Measurements from ENCODE around the gene RXRA. TPM values are rescaled to one million over a fixed set of nuclear protein-coding genes. Genes with fewer than 3 reads are reported as not detected.

The RXRA gene
- polyA plus RNA-seq, 4 donors = 30.8 to 83.5 (median 41.5) TPM

DNA sequence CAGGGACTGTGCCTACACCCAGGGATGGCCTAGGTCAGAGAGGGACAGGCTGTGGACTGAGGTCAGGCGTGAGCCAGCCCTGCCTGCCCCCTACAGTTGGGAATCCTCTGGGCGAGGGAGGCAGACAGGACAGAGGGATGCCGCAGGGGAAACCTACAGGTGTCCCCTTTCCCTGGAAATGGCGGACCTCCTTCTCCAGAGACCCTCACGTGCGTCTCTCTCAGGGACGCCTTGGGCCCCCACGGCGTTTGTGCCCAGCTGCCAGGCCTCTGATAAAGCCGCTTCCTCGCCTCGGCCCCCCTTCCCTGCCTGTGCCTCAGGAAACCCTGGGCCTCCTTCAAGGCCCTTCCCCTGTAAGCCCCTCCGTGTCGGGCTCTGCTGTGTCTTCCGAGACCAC lies 129.3 kb downstream of the RXRA start:
- no peak for DNase-seq
- 68 to 69% (median 69%) methylated on average over 15 of the region's 15 CpGs for WGBS, 3 donors
- no peak for FAIRE-seq
- Histone ChIP-seq H3K4me3 (ENCODE audit: low read depth in 1 of 3, low read length in 3 of 3) (peak overlapping the region in 1 of 3 donors; percentile 3), H3K4me1 (ENCODE audit: control insufficient read depth in 3 of 3, insufficient read depth in 2 of 3, low read depth in 1 of 3, low read length in 2 of 3) (peaks cover 0 to 21% (median 5%) of the 10 kb centered on the region in 3 donors), H3K9me3 (ENCODE audit: control insufficient read depth in 2 of 2, insufficient read depth in 1 of 2, low read depth in 1 of 2, low read length in 1 of 2) (no peaks in the 10 kb centered on the region), H3K27me3 (ENCODE audit: control insufficient read depth in 3 of 3, insufficient read depth in 3 of 3, low read length in 3 of 3) (no peaks in the 10 kb centered on the region), H3K27ac (ENCODE audit: low read depth in 1 of 3, low read length in 2 of 3) (peak overlapping the region; percentile 42 to 92 (median 92)), H3K36me3 (ENCODE audit: control insufficient read depth in 3 of 3, insufficient read depth in 2 of 3, low read depth in 1 of 3, low read length in 3 of 3) (no peaks in the 10 kb centered on the region)

DNA sequence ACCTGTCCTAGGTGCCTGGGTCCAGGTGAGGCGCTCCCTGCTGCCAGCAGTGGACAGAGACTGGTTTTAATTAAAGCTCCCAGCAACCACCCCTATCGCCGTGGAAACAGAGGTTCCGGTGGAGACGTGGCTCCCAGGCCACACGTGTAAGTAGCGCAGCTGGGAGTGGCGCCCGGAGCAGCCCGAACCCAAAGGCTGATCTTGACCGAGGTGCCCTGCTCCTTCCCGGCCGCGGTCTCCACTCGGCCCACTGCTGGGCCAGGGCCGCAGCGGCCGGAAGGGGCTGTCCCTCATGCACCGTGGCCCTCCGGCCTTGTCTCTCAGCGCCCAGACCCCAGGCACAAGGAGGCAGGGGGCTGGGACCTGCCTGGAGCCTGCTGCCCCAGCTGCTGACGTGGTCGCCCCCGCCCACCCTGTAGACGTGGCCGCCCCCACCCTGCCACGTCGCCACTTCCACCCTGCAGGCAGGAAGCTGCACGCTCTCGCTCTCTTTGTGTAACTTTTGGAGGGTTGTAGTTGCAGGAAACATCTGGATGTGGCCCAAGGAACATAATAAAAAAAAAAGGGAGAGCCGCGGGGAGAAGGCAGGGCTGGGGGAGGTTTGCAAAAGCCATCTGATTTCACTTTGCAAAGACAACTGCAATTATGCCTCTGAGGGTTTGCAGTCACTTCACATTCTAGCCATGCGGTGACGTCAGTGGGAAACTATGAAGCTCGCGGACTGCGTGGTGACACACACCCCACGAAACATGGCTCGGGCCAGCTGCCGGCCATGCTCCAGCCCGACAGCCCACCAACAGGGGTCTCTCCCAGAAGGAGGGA lies 129.9 kb downstream of the RXRA start:
- no peaks in the 10 kb centered on the region for H3K9me3 ChIP-seq (ENCODE audit: control insufficient read depth in 2 of 2, insufficient read depth in 1 of 2, low read depth in 1 of 2, low read length in 1 of 2)
- H3K4me3 ChIP-seq (ENCODE audit: low read depth in 1 of 3, low read length in 3 of 3) = peak overlapping the region in 2 of 3 donors; percentile 3 to 20
- 25 to 38% (median 29%) methylated on average over 41 of the region's 41 CpGs for WGBS, 3 donors
- H3K27ac ChIP-seq (ENCODE audit: low read depth in 1 of 3, low read length in 2 of 3) = peak overlapping the region; percentile 84 to 92 (median 92)
- H3K36me3 ChIP-seq (ENCODE audit: control insufficient read depth in 3 of 3, insufficient read depth in 2 of 3, low read depth in 1 of 3, low read length in 3 of 3) = no peaks in the 10 kb centered on the region
- no peak for FAIRE-seq
- H3K4me1 ChIP-seq (ENCODE audit: control insufficient read depth in 3 of 3, insufficient read depth in 2 of 3, low read depth in 1 of 3, low read length in 2 of 3) = peaks cover 0 to 21% (median 5%) of the 10 kb centered on the region in 3 donors
- no peaks in the 10 kb centered on the region for H3K27me3 ChIP-seq (ENCODE audit: control insufficient read depth in 3 of 3, insufficient read depth in 3 of 3, low read length in 3 of 3)
- peak; percentile 49 to 66 for DNase-seq

DNA sequence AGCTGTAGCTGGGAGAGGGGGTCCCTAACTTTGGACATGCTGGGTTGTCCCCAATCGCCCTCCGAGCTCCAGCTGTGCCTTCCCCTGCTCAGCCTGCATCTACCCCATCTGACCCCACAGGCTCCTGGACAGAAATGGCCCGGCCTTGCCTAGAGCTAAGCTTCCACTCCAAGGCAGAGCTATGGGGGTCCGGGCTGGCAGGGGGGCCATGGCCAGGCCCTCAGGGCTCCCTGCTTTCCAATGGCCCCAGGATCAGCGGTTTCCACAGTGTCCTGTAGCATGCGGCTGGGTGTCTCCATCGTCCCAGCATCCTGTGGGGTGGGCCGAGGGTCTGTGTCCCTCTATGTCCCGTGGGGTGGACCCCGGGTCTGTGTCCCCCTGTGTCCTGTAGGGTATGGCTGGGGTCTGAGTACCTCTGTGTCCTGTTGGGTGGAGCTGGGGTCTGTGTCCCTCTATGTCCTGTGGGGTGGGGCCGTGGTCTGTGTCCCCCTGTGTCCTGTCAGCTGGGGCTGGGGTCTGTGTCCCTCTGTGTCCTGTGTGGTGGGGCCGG lies 130.6 kb downstream of the RXRA start:
- H3K27me3 ChIP-seq (ENCODE audit: control insufficient read depth in 3 of 3, insufficient read depth in 3 of 3, low read length in 3 of 3) = no peaks in the 10 kb centered on the region
- WGBS, 3 donors = 75 to 81% (median 75%) methylated on average over 11 to 12 of the region's 12 CpGs
- no peak overlapping the region for H3K4me3 ChIP-seq (ENCODE audit: low read depth in 1 of 3, low read length in 3 of 3)
- peaks cover 0 to 21% (median 5%) of the 10 kb centered on the region in 3 donors for H3K4me1 ChIP-seq (ENCODE audit: control insufficient read depth in 3 of 3, insufficient read depth in 2 of 3, low read depth in 1 of 3, low read length in 2 of 3)
- no peak for FAIRE-seq
- peaks cover 0 to 5% of the 10 kb centered on the region in 2 donors for H3K9me3 ChIP-seq (ENCODE audit: control insufficient read depth in 2 of 2, insufficient read depth in 1 of 2, low read depth in 1 of 2, low read length in 1 of 2)
- no peaks in the 10 kb centered on the region for H3K36me3 ChIP-seq (ENCODE audit: control insufficient read depth in 3 of 3, insufficient read depth in 2 of 3, low read depth in 1 of 3, low read length in 3 of 3)
- no peak for DNase-seq
- peak overlapping the region; percentile 84 to 92 (median 92) for H3K27ac ChIP-seq (ENCODE audit: low read depth in 1 of 3, low read length in 2 of 3)

DNA sequence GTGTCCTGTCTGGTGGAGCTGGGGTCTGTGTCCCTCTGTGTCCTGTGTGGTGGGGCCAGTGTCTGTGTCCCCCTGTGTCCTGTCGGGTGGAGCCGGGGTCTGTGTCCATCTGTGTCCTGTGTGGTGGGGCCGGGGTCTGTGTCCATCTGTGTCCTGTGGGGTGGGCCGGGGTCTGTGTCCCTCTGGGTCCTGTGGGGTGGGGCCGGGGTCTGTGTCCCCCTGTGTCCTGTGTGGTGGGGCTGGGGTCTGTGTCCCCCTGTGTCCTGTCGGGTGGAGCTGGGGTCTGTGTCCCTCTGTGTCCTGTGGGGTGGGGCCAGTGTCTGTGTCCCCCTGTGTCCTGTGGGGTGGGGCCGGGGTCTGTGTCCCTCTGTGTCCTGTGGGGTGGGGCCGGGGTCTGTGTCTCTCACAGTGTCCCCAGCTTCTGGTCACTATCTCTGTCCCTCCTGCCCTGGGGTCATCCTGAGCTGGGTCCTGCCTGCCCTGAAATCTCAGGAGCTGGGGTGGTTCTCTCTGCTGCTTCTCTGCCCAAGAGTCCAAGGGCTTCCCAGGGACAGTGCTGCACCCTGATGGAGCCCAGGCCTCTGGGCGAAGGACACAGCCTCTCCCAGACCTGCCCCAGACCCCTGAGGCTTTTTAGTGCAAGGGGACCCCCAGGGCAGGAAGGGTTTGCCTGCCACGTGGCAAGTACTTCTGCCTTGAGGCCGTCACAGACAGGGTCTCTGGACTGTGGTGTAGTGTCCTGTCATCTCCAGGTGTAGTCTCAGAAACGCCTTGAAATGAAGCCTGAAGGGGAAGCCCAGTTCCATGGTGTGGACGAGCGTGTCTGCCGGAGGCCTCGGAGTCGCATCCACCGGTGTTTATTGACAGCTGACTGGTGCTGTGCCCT lies 131.3 kb downstream of the RXRA start:
- no peak overlapping the region for H3K4me3 ChIP-seq (ENCODE audit: low read depth in 1 of 3, low read length in 3 of 3)
- DNase-seq = no peak
- peaks cover 0 to 7% of the 10 kb centered on the region in 2 donors for H3K9me3 ChIP-seq (ENCODE audit: control insufficient read depth in 2 of 2, insufficient read depth in 1 of 2, low read depth in 1 of 2, low read length in 1 of 2)
- peaks cover 0 to 21% (median 5%) of the 10 kb centered on the region in 3 donors for H3K4me1 ChIP-seq (ENCODE audit: control insufficient read depth in 3 of 3, insufficient read depth in 2 of 3, low read depth in 1 of 3, low read length in 2 of 3)
- no peak for FAIRE-seq
- 85 to 90% (median 86%) methylated on average over 16 to 18 of the region's 18 CpGs for WGBS, 3 donors
- no peaks in the 10 kb centered on the region for H3K36me3 ChIP-seq (ENCODE audit: control insufficient read depth in 3 of 3, insufficient read depth in 2 of 3, low read depth in 1 of 3, low read length in 3 of 3)
- H3K27ac ChIP-seq (ENCODE audit: low read depth in 1 of 3, low read length in 2 of 3) = peak overlapping the region; percentile 84 to 92 (median 92)
- no peaks in the 10 kb centered on the region for H3K27me3 ChIP-seq (ENCODE audit: control insufficient read depth in 3 of 3, insufficient read depth in 3 of 3, low read length in 3 of 3)

DNA sequence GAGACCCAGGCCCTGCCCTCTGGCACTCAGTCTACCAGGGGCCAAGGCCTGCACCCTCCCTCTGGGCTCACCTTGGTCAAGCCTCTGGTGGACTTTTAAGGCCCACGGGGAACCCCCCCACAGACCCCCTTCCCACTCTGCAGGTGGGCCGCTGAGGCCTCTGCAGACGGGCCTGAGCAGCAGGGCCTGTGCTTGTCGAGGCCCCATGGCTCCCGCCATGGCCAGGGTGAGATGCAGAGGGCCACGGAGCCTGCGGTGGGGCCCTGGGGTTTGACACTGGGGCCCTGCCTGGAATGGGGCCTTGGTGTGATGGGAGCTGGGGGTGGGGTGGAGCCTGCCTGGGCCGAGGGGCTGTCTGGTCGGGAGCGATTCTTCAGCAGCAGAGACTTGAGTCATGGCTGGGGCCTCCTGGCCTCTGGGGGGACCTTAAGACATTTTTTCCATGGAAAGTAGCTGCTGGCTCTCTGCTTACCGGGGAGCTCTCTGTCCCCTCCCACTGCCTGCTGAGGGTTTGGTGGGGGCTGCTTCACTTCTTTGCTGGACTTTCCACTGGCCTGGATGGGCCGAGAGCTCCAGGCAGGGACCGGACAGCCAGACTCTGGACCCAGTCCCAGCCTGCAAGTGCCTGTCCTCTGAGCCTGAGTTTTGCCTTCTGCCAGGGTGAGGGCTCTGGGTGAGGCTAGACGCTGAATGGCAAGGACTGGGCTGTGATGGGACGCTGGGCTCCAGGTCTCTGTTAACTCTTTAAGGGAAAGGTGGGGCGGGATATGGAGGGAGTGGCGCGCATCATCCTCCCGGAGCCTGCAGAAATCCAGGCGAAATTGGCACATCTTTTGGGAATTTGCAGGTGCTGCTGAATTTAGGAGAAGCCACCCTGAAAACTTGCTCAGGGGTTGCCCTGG lies 132.2 kb downstream of the RXRA start:
- DNase-seq = no peak
- Histone ChIP-seq H3K9me3 (ENCODE audit: control insufficient read depth in 2 of 2, insufficient read depth in 1 of 2, low read depth in 1 of 2, low read length in 1 of 2) (peaks cover 0 to 7% of the 10 kb centered on the region in 2 donors), H3K27ac (ENCODE audit: low read depth in 1 of 3, low read length in 2 of 3) (peak overlapping the region in 1 of 3 donors; percentile 42), H3K4me3 (ENCODE audit: low read depth in 1 of 3, low read length in 3 of 3) (no peak overlapping the region), H3K27me3 (ENCODE audit: control insufficient read depth in 3 of 3, insufficient read depth in 3 of 3, low read length in 3 of 3) (no peaks in the 10 kb centered on the region), H3K36me3 (ENCODE audit: control insufficient read depth in 3 of 3, insufficient read depth in 2 of 3, low read depth in 1 of 3, low read length in 3 of 3) (no peaks in the 10 kb centered on the region), H3K4me1 (ENCODE audit: control insufficient read depth in 3 of 3, insufficient read depth in 2 of 3, low read depth in 1 of 3, low read length in 2 of 3) (peaks cover 0 to 21% (median 5%) of the 10 kb centered on the region in 3 donors)
- WGBS, 3 donors = 64 to 75% (median 73%) methylated on average over 20 of the region's 20 CpGs
- FAIRE-seq = no peak

DNA sequence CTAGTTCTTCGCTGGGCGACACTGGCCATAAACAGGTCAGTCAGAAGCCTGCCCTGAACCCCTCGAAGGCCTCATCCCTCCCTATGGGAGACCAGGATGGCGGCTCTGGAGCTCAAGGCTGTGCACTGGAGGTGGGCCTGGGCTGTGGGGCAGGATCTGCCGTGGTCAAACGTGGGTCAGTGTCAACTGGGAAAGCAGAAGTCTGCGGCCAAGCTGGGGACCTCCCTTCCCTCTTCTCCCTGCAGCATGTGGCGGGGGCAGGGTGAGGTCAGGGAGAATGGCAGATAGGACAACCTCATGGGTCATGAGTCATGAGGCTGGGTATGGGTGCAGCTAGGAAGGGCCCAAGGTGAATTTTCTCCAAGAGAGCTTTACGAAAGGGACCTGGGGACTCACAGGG lies 132.9 kb downstream of the RXRA start:
- no peak for FAIRE-seq
- H3K27ac ChIP-seq (ENCODE audit: low read depth in 1 of 3, low read length in 2 of 3) = no peak overlapping the region

DNA sequence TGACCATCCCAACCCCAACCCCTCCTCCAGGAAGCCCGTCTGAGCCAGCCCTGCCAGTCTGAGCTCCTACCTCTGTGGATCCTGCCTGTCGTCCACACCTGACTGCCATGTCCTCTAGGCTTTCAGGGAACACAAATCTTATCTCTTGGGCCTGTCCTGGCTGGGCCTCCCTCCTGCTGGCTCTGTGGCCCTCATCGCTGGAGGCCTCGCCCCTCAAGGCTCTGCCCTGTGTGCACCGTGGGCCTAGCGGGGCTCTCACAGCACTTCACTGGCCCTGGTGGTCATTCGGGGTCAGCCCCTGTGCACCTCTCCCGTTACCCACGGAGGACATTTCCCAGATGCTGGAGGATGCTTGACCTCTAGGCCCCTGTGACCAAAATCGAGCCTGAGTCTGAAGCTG lies 133.3 kb downstream of the RXRA start:
- no peak for DNase-seq
- Histone ChIP-seq H3K27ac (ENCODE audit: low read depth in 1 of 3, low read length in 2 of 3) (no peak overlapping the region), H3K4me1 (ENCODE audit: control insufficient read depth in 3 of 3, insufficient read depth in 2 of 3, low read depth in 1 of 3, low read length in 2 of 3) (peaks cover 0 to 21% (median 5%) of the 10 kb centered on the region in 3 donors), H3K27me3 (ENCODE audit: control insufficient read depth in 3 of 3, insufficient read depth in 3 of 3, low read length in 3 of 3) (no peaks in the 10 kb centered on the region), H3K9me3 (ENCODE audit: control insufficient read depth in 2 of 2, insufficient read depth in 1 of 2, low read depth in 1 of 2, low read length in 1 of 2) (peaks cover 0 to 7% of the 10 kb centered on the region in 2 donors), H3K4me3 (ENCODE audit: low read depth in 1 of 3, low read length in 3 of 3) (no peak overlapping the region), H3K36me3 (ENCODE audit: control insufficient read depth in 3 of 3, insufficient read depth in 2 of 3, low read depth in 1 of 3, low read length in 3 of 3) (no peaks in the 10 kb centered on the region)
- no peak for FAIRE-seq
- 80 to 89% (median 89%) methylated on average over 9 to 10 of the region's 10 CpGs for WGBS, 3 donors

More for the DNA sequence above, 132.9 kb downstream of the RXRA start:
- 75 to 85% (median 78%) methylated on average over 8 to 9 of the region's 9 CpGs for WGBS, 3 donors
- Histone ChIP-seq H3K36me3 (ENCODE audit: control insufficient read depth in 3 of 3, insufficient read depth in 2 of 3, low read depth in 1 of 3, low read length in 3 of 3) (no peaks in the 10 kb centered on the region), H3K4me3 (ENCODE audit: low read depth in 1 of 3, low read length in 3 of 3) (no peak overlapping the region), H3K27me3 (ENCODE audit: control insufficient read depth in 3 of 3, insufficient read depth in 3 of 3, low read length in 3 of 3) (no peaks in the 10 kb centered on the region), H3K4me1 (ENCODE audit: control insufficient read depth in 3 of 3, insufficient read depth in 2 of 3, low read depth in 1 of 3, low read length in 2 of 3) (peaks cover 0 to 21% (median 5%) of the 10 kb centered on the region in 3 donors), H3K9me3 (ENCODE audit: control insufficient read depth in 2 of 2, insufficient read depth in 1 of 2, low read depth in 1 of 2, low read length in 1 of 2) (peaks cover 0 to 7% of the 10 kb centered on the region in 2 donors)
- DNase-seq = no peak

All from small intestine (tissue), 7 donors.